Large intestine (tissue), 3 donors: ENCODE results near the gene ZBTB47. TPM values are rescaled to one million over a fixed set of nuclear protein-coding genes. Genes with fewer than 3 reads are reported as not detected.

ENCODE experiments used
- DNase-seq, 2 donors: peaks; one replicate each; pipeline versions ENCODE4 v3.0.0 to v3.0.0-alpha.2; 2013
- H3K27ac ChIP-seq: one replicate; pipeline ENCODE4 v1.5.1; 2013; ENCODE audit warnings: low read length
- H3K27me3 ChIP-seq: 2 replicates; pipeline ENCODE4 v1.6.1; 2013; ENCODE audit warnings: low read length; ENCODE audit not compliant: control insufficient read depth, insufficient read depth
- H3K36me3 ChIP-seq: 2 replicates; pipeline ENCODE4 v1.6.1; 2013; ENCODE audit warnings: low read length; ENCODE audit not compliant: control insufficient read depth, insufficient read depth
- H3K4me1 ChIP-seq: one replicate; pipeline ENCODE4 v1.6.1; 2013; ENCODE audit warnings: low read length; ENCODE audit not compliant: control insufficient read depth, insufficient read depth
- H3K4me3 ChIP-seq: one replicate; pipeline ENCODE4 v1.5.1; 2013; ENCODE audit warnings: low read length
- H3K9me3 ChIP-seq: one replicate; pipeline ENCODE4 v1.6.1; 2013; ENCODE audit warnings: mild to moderate bottlenecking, low read depth, low read length, moderate library complexity; ENCODE audit not compliant: control insufficient read depth
- WGBS: methylation state at CpG from one replicate; pipeline ENCODE4 v1.1.5; 2013; ENCODE audit warnings: low lambda C conversion rate; ENCODE audit not compliant: insufficient coverage; 5-methylcytosine and 5-hydroxymethylcytosine counted together
- polyA plus RNA-seq: library from polyadenylated mRNA; unstranded; fragments of 120-200 nt; gene quantifications from one replicate; pipeline ENCODE4 v1.2.1, GENCODE V29; 2013

ZBTB47 gene
- polyA plus RNA-seq, 1 donor = 12.5 TPM

DNA sequence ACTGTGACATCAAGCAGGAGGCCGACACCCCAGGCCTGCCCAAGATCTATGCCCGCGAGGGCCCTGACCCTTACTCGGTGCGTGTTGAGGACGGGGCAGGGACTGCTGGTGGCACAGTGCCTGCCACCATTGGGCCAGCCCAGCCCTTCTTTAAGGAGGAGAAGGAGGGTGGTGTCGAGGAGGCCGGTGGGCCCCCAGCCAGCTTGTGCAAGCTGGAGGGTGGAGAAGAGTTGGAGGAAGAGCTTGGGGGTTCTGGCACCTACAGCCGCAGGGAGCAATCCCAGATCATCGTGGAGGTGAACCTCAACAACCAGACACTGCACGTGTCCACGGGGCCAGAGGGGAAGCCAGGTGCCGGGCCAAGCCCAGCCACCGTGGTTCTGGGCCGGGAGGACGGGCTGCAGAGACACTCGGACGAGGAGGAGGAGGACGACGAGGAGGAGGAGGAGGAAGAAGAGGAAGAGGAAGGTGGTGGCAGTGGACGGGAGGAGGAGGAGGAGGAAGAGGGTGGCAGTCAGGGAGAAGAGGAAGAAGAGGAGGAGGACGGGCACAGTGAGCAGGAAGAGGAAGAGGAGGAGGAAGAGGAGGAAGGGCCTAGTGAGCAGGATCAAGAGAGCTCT is 5.4 kb downstream of the ZBTB47 start:
- H3K4me1 ChIP-seq = peaks cover 15% of the 10 kb centered on the region
- no peak for DNase-seq
- H3K27me3 ChIP-seq = no peaks in the 10 kb centered on the region
- 88% methylated on average over 2 of the region's 22 CpGs for WGBS
- H3K9me3 ChIP-seq = no peaks in the 10 kb centered on the region
- H3K36me3 ChIP-seq = peaks cover 19% of the 10 kb centered on the region
- H3K4me3 ChIP-seq = no peak overlapping the region
- no peak overlapping the region for H3K27ac ChIP-seq

DNA sequence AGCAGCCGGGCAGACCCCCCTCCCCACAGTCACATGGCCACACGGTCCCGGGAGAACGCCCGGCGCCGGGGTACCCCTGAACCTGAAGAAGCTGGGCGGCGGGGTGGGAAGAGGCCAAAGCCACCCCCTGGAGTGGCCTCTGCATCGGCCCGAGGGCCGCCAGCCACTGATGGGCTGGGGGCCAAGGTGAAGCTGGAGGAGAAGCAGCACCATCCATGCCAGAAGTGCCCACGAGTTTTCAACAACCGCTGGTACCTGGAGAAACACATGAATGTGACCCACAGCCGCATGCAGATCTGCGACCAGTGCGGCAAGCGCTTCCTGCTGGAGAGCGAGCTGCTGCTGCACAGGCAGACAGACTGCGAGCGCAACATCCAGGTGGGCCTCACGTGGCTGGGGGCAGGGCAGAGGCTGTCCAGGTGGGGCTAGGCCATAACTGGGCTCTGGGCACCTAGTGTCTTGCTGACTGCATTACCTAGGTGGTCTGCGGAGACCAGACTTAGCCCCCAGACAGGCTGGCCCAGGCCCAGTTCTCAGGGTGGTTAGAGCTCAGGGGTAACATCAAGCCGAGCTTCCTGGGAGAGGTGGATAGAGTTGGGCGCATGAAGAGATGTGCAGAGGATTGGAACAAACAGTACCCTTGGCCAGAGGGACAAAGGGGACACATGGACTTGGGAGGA is 6.1 kb downstream of the ZBTB47 start:
- H3K27me3 ChIP-seq = no peaks in the 10 kb centered on the region
- peaks cover 19% of the 10 kb centered on the region for H3K36me3 ChIP-seq
- peaks cover 15% of the 10 kb centered on the region for H3K4me1 ChIP-seq
- no peak overlapping the region for H3K4me3 ChIP-seq
- no peak for DNase-seq
- no peak overlapping the region for H3K27ac ChIP-seq
- WGBS = no CpG with 5 or more reads among the region's 25 CpGs
- H3K9me3 ChIP-seq = no peaks in the 10 kb centered on the region

DNA sequence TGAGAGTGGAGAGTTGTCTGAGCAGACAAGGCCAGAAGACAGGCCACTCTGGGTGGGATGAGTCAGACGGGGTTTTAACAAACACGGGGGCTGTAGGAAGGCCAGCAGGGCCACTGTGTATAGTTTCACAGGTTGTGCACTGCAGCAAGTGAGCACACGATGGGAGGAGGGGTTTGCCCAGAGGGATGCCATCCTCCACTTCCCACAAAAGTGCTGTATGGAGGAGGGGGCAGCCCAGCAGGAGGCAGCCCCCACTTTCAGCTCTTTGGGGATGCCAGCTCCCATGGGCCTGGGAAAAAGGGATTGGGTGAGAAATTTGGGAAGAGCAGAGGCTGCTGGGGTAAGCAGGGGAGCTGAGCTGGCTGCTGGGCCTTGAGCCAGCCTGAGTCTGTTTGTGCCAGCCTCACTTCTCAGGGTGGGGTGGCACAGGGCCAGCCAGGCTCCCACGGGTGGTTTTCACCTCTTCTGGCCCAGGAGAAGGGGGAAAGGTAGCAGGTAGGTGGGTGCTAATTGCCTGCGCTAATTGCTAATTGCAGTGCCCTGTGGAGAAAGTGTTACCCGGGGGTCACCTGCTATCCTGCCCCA is 6.7 kb downstream of the ZBTB47 start:
- WGBS = no CpG with 5 or more reads among the region's 6 CpGs
- H3K9me3 ChIP-seq = no peaks in the 10 kb centered on the region
- peaks cover 19% of the 10 kb centered on the region for H3K36me3 ChIP-seq
- H3K4me1 ChIP-seq = peaks cover 11% of the 10 kb centered on the region
- no peak overlapping the region for H3K27ac ChIP-seq
- DNase-seq = no peak
- H3K4me3 ChIP-seq = no peak overlapping the region
- H3K27me3 ChIP-seq = no peaks in the 10 kb centered on the region

DNA sequence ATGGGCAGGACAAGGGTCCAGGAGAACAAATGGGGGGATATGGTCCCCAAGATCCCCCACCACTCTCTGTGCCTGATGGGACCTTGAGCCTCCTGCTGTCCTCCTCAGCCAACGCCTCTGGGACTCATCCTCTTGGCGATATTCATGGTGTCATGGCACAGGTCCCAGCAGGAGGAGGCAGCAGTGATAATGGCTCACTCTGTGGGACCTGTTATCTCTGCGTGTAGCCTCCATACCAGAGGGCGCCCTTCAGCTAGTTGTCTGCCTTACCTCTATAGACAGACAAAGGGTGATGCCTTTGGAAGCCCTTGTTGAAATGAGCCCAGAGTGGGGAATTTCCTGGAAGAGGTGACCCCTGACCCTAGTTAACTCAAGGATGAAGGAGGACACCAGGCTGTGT is 7.4 kb downstream of the ZBTB47 start:
- H3K4me1 ChIP-seq = peaks cover 4% of the 10 kb centered on the region
- no CpG with 5 or more reads among the region's 4 CpGs for WGBS
- H3K9me3 ChIP-seq = no peaks in the 10 kb centered on the region
- H3K27me3 ChIP-seq = no peaks in the 10 kb centered on the region
- H3K36me3 ChIP-seq = peaks cover 19% of the 10 kb centered on the region
- no peak overlapping the region for H3K27ac ChIP-seq
- no peak for DNase-seq
- no peak overlapping the region for H3K4me3 ChIP-seq

DNA sequence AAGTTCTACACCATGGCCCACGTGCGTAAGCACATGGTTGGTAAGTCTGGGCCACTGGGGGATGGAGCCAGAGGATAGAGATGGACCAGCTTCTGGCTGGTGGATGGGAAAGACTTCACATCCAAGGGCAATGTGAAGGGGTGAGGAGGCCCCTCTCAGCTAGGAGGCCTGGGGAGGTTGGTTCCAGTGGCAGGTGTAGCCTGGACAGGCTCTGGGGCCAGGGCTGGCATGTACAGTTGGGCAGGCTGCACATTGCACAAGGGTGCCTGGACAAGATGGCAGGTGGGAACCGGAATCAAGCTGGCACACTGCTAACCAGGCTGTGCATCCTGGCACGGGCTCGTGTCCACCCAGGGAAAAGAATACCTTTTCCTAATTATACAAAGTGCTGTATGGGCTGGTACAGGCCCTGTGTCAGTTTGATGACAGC is 8.1 kb downstream of the ZBTB47 start:
- Histone ChIP-seq H3K4me1 (no peaks in the 10 kb centered on the region), H3K27ac (no peak overlapping the region), H3K36me3 (peaks cover 19% of the 10 kb centered on the region), H3K27me3 (no peaks in the 10 kb centered on the region), H3K9me3 (no peaks in the 10 kb centered on the region), H3K4me3 (no peak overlapping the region)
- WGBS = no CpG with 5 or more reads among the region's 5 CpGs
- no peak for DNase-seq

DNA sequence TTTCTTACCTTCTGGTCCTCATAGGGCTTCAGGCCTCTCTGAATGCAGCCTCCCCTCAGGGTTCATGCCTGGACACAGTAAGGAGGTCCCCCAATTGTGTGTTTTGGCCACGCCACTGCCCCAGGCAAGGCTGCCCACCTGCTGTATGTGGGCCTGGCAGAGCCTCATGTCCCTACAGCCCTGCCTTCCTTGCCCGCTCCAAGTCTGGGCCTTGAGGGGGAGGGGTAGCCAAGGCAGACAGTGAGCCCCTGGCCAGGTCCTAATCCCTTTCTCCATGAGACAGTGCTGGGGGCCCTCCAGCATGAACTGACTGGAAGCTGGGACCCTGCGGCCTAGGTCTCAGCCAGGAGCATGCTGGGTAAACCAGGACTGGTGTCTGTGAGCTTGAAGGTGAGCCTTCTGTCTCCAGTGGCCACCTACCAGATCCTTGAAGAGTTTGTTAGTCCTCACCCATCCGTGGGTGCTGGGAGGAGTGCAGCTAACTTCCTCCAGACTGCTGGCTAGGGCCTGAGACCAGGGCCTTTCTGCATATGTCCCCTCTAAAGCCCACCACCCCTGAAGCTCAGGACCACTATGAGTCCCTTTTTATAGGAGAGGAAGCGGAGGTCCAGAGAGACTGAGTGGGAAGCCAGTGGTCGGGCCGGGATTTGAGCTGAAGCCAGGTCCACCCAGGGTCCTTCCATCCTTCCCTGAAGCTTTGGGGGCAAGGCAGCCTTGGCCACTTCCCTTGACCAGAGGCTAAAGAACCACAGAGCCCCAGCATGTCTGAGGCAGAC is 8.7 kb downstream of the ZBTB47 start:
- no peak for DNase-seq
- Histone ChIP-seq H3K36me3 (peaks cover 19% of the 10 kb centered on the region), H3K27me3 (no peaks in the 10 kb centered on the region), H3K27ac (no peak overlapping the region), H3K4me3 (no peak overlapping the region), H3K4me1 (no peaks in the 10 kb centered on the region), H3K9me3 (no peaks in the 10 kb centered on the region)
- WGBS = no CpG with 5 or more reads among the region's 7 CpGs

DNA sequence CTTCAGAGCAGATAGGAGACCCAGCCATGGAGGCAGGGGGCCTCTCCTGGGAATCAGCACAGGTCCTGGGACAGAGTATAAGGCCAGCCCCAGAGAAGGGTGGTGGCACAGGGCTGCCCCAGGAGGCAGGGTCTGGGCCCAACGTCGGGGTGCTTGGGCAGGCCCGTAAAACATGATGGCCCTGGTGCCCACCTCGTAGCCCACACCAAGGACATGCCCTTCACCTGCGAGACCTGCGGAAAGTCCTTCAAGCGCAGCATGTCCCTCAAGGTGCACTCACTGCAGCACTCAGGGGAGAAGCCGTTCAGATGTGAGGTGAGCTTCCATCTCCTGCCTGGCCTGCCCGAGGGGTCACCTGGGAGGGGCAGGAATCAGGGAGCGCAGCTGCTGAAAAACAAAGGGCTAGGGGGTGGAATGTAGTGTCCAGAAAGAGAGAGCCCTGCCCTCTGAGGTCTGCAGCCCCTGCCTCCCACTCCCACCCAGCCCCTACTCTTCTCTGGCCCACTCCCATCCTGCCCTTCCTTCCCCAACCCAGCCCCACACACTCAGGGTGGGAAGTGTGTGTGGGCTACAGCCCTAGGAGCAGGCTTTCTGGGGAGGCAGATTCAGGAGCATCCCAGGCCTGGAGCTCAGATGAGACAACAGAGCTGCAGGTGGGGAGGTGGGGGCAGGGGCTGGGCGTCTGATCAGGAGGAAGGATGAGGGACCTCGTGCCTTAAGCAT is 9.5 kb downstream of the ZBTB47 start:
- H3K36me3 ChIP-seq = peaks cover 19% of the 10 kb centered on the region
- no peaks in the 10 kb centered on the region for H3K9me3 ChIP-seq
- no peaks in the 10 kb centered on the region for H3K4me1 ChIP-seq
- H3K27me3 ChIP-seq = no peaks in the 10 kb centered on the region
- no peak overlapping the region for H3K4me3 ChIP-seq
- DNase-seq = no peak
- WGBS = no CpG with 5 or more reads among the region's 12 CpGs
- no peak overlapping the region for H3K27ac ChIP-seq

DNA sequence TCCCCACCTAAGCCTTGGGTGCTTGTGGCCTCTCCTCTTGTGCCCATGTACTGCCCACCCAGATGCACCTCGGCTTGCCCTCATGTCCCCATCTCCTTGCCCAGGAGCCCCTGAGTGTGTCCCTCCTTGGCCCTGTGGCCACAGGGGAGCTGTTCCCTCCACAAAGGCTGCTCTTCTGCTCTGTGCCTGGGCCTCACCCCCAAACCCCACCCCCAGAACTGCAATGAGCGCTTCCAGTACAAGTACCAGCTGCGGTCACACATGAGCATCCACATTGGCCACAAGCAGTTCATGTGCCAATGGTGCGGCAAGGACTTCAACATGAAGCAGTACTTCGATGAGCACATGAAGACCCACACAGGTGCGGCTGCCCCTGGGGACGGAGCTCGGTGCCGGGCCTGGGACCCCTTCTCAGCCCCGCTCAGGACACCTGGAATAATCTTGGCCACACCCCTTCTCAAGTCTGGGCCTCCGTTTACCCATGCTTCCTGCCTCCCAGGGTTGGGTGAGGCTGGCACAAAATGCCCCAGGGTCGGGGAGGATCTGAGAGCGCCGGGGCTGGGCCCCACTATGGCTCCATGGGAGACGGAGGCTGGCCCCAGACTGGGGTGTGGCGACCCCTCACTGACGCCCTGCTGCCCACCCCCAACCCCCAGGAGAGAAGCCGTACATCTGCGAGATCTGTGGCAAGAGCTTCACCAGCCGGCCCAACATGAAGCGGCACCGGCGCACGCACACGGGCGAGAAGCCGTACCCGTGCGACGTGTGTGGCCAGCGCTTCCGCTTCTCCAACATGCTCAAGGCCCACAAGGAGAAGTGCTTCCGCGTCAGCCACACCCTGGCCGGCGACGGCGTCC is 10.3 kb downstream of the ZBTB47 start:
- H3K36me3 ChIP-seq = peaks cover 15% of the 10 kb centered on the region
- no peak overlapping the region for H3K4me3 ChIP-seq
- H3K27ac ChIP-seq = no peak overlapping the region
- no peak for DNase-seq
- H3K9me3 ChIP-seq = no peaks in the 10 kb centered on the region
- WGBS = no CpG with 5 or more reads among the region's 38 CpGs
- H3K4me1 ChIP-seq = no peaks in the 10 kb centered on the region
- H3K27me3 ChIP-seq = peaks cover 4% of the 10 kb centered on the region

GRCh38 chr3:42664438-42664803 is 10.9 kb downstream of the ZBTB47 start:
- no CpG with 5 or more reads among the region's 19 CpGs for WGBS
- H3K4me3 ChIP-seq = no peak overlapping the region
- H3K4me1 ChIP-seq = no peaks in the 10 kb centered on the region
- no peak overlapping the region for H3K27ac ChIP-seq
- peaks cover 4% of the 10 kb centered on the region for H3K27me3 ChIP-seq
- no peaks in the 10 kb centered on the region for H3K9me3 ChIP-seq
- peaks cover 12% of the 10 kb centered on the region for H3K36me3 ChIP-seq
- no peak for DNase-seq
